Ammon's horn (tissue), 1 donor: Measurements from ENCODE around the gene MYO3B.
"Not testable (repeated sequence)": the region's sequence is repeated elsewhere in the genome, so short reads cannot be mapped to it uniquely, and the experiment has no call there.

Source experiments
- DNase-seq: peaks from one replicate; pipeline ENCODE4 v3.0.0-alpha.2; 2016; ENCODE audit warnings: low spot score

The MYO3B gene

GRCh38 chr2:170472498-170472897 lies 294.6 kb downstream of the MYO3B start:
- not testable (repeated sequence) for DNase-seq

GRCh38 chr2:170475878-170476277 lies 297.9 kb downstream of the MYO3B start:
- DNase-seq, result no peak

- no peak for DNase-seq
Measured at GRCh38 chr2:170477630-170478029, 299.7 kb downstream of the MYO3B start.

GRCh38 chr2:170481201-170481600 lies 303.3 kb downstream of the MYO3B start:
- no peak for DNase-seq

- DNase-seq, result no peak
Measured at GRCh38 chr2:170484552-170484951, 306.6 kb downstream of the MYO3B start.

- no peak for DNase-seq
Measured at GRCh38 chr2:170485254-170486026, 307.5 kb downstream of the MYO3B start.

GRCh38 chr2:170486730-170487129 lies 308.8 kb downstream of the MYO3B start:
- DNase-seq, result peak; percentile 63

GRCh38 chr2:170488807-170489206 lies 310.9 kb downstream of the MYO3B start:
- DNase-seq, result no peak

GRCh38 chr2:170492010-170492409 lies 314.1 kb downstream of the MYO3B start:
- DNase-seq, result peak; percentile 31

- no peak for DNase-seq
Measured at GRCh38 chr2:170493426-170494097, 315.6 kb downstream of the MYO3B start.

- DNase-seq, result no peak
Measured at GRCh38 chr2:170495896-170496295, 317.9 kb downstream of the MYO3B start.

GRCh38 chr2:170498619-170499018 lies 320.7 kb downstream of the MYO3B start:
- DNase-seq, result no peak

GRCh38 chr2:170500104-170500503 lies 322.2 kb downstream of the MYO3B start:
- no peak for DNase-seq

GRCh38 chr2:170500770-170501169 lies 322.8 kb downstream of the MYO3B start:
- peak; percentile 76 for DNase-seq

GRCh38 chr2:170501421-170502043 lies 323.6 kb downstream of the MYO3B start:
- DNase-seq, result no peak

- no peak for DNase-seq
Measured at GRCh38 chr2:170502361-170503130, 324.6 kb downstream of the MYO3B start.

- DNase-seq, result no peak
Measured at GRCh38 chr2:170503563-170503962, 325.6 kb downstream of the MYO3B start.

GRCh38 chr2:170503971-170504809 lies 326.2 kb downstream of the MYO3B start:
- no peak for DNase-seq

- no peak for DNase-seq
Measured at GRCh38 chr2:170504810-170505145, 326.8 kb downstream of the MYO3B start.

- peak; percentile 95 for DNase-seq
Measured at GRCh38 chr2:170505631-170506275, 327.8 kb downstream of the MYO3B start.
